Umbilical cord (tissue), 2 donors: ENCODE data around the gene TNNT2. TPM values are rescaled to one million over a fixed set of nuclear protein-coding genes. Genes with fewer than 3 reads are reported as not detected.
A peak's percentile ranks its signal among the peaks of the same experiment; 100 is the strongest.

Experiments used
- DNase-seq: peaks from one replicate; pipeline ENCODE4 v3.0.0-alpha.2; 2015; ENCODE audit warnings: low spot score
- total RNA-seq: library from RNA; depleted of rRNA; stranded (reverse); fragments of >200 nt; gene quantifications from one replicate; pipeline ENCODE4 v1.2.3, GENCODE V29; 2014; ENCODE audit warnings: low replicate concordance; ENCODE audit not compliant: insufficient read depth

TNNT2 gene
- total RNA-seq, 1 donor from 2014 or later: 2.6 TPM

- no peak for DNase-seq
Measured at GRCh38 chr1:201334325-201335173, 42.9 kb downstream of the TNNT2 start.

GRCh38 chr1:201332616-201333335 lies 44.7 kb downstream of the TNNT2 start:
- DNase-seq: no peak

GRCh38 chr1:201332021-201332420 lies 45.5 kb downstream of the TNNT2 start:
- no peak for DNase-seq

GRCh38 chr1:201331166-201331565 lies 46.3 kb downstream of the TNNT2 start:
- DNase-seq: no peak

GRCh38 chr1:201330541-201330940 lies 46.9 kb downstream of the TNNT2 start:
- DNase-seq: no peak

GRCh38 chr1:201329801-201330200 lies 47.7 kb downstream of the TNNT2 start:
- DNase-seq: no peak

- peak; percentile 57 for DNase-seq
Measured at GRCh38 chr1:201329286-201329685, 48.2 kb downstream of the TNNT2 start.

GRCh38 chr1:201328576-201328975 lies 48.9 kb downstream of the TNNT2 start:
- DNase-seq: no peak

- DNase-seq: no peak
Measured at GRCh38 chr1:201327687-201328240, 49.7 kb downstream of the TNNT2 start.

GRCh38 chr1:201326710-201327109 lies 50.8 kb downstream of the TNNT2 start:
- no peak for DNase-seq

- no peak for DNase-seq
Measured at GRCh38 chr1:201325678-201326060, 51.8 kb downstream of the TNNT2 start.

- DNase-seq: no peak
Measured at GRCh38 chr1:201324821-201325677, 52.4 kb downstream of the TNNT2 start.

GRCh38 chr1:201324306-201324705 lies 53.2 kb downstream of the TNNT2 start:
- no peak for DNase-seq

- no peak for DNase-seq
Measured at GRCh38 chr1:201322653-201323510, 54.6 kb downstream of the TNNT2 start.

- no peak for DNase-seq
Measured at GRCh38 chr1:201321826-201322390, 55.6 kb downstream of the TNNT2 start.

GRCh38 chr1:201320168-201320788 lies 57.2 kb downstream of the TNNT2 start:
- DNase-seq: no peak

- DNase-seq: no peak
Measured at GRCh38 chr1:201319631-201320030, 57.8 kb downstream of the TNNT2 start.

- no peak for DNase-seq
Measured at GRCh38 chr1:201318504-201319340, 58.8 kb downstream of the TNNT2 start.

- DNase-seq: no peak
Measured at GRCh38 chr1:201317551-201317950, 59.9 kb downstream of the TNNT2 start.
